GM13976 (cell line): ENCODE measurements around the gene PAX7.
A peak's percentile ranks its signal among the peaks of the same experiment; 100 is the strongest.
"Not testable (repeated sequence)": the region's sequence is repeated elsewhere in the genome, so short reads cannot be mapped to it uniquely, and the experiment has no call there.

Experiments
- DNase-seq: peaks from one replicate; pipeline ENCODE4 v3.0.0; 2012; ENCODE audit warnings: low spot score
- CTCF ChIP-seq: IDR thresholded peaks from 2 replicates; pipeline ENCODE4 v1.5.1; 2012; ENCODE audit warnings: borderline replicate concordance, mild to moderate bottlenecking; ENCODE audit not compliant: insufficient read depth; ENCODE audit errors: extremely low read depth, missing control alignments, control extremely low read depth
- in situ Hi-C: fragments of 300-500 bp; cut with MboI; formaldehyde crosslinking; loops from one replicate; pipeline ENCODE4 v1.12.0; 2022; ENCODE audit warnings: low sequenced_read_pairs, mixed read lengths, inconsistent platforms; ENCODE audit not compliant: unreplicated experiment

PAX7 gene

GRCh38 chr1:18630511-18631495 lies at the start of gene PAX7:
Gene PAX7, plus strand, starts transcription at chr1:18630846. Its CDS starts 758 bp downstream, at chr1:18631604.
- in situ Hi-C loops: no loop called here
- no peak for DNase-seq
- TF ChIP-seq CTCF: no peak

- TF ChIP-seq CTCF: peak; percentile 86
- peak; percentile 81 for DNase-seq
- in situ Hi-C loops: no loop called here
These were observed 49.2 kb upstream of the PAX7 start for GRCh38 chr1:18581420-18581880.

GRCh38 chr1:18582890-18583289 lies 47.8 kb upstream of the PAX7 start:
- no peak for TF ChIP-seq CTCF
- in situ Hi-C loops: no loop called here
- no peak for DNase-seq

- DNase-seq: no peak
- in situ Hi-C loops: no loop called here
These were observed 47.2 kb upstream of the PAX7 start for GRCh38 chr1:18583326-18583941.

GRCh38 chr1:18586016-18586415 lies 44.6 kb upstream of the PAX7 start:
- DNase-seq, in situ Hi-C loops: not testable (repeated sequence)

More at GRCh38 chr1:18583326-18583941, 47.2 kb upstream of the PAX7 start:
- TF ChIP-seq CTCF: no peak

GRCh38 chr1:18588093-18588492 lies 42.6 kb upstream of the PAX7 start:
- no peak for DNase-seq
- TF ChIP-seq CTCF: no peak
- in situ Hi-C loops: no loop called here

GRCh38 chr1:18592368-18592767 lies 38.3 kb upstream of the PAX7 start:
- in situ Hi-C loops: no loop called here
- TF ChIP-seq CTCF: no peak
- DNase-seq: no peak
